ENCODE data around the gene SMCP. TPM values are rescaled to one million over a fixed set of nuclear protein-coding genes. Genes with fewer than 3 reads are reported as not detected.

Gene SMCP
- polyA plus RNA-seq (ENCODE audit: insufficient read length), result not detected

GRCh38 chr1:152878042-152878441 lies at the start of gene SMCP:
TSS of gene SMCP (plus strand) at chr1:152878322. CDS start at chr1:152884423, 6,101 bp downstream.
- DNase-seq, result no peak

GRCh38 chr1:152836870-152837269 lies 41.3 kb upstream of the SMCP start:
- DNase-seq, result no peak

- DNase-seq, result no peak
Observed at GRCh38 chr1:152842556-152842955, 35.6 kb upstream of the SMCP start, which contains the start of gene LCE6A. TSS of gene LCE6A (plus strand) at chr1:152842856. CDS start at chr1:152843521, 665 bp downstream.

GRCh38 chr1:152855661-152856060 lies 22.5 kb upstream of the SMCP start:
- no peak for DNase-seq

- no peak for DNase-seq
Observed at GRCh38 chr1:152858062-152858461, 20.1 kb upstream of the SMCP start.

- no peak for DNase-seq
Observed at GRCh38 chr1:152859696-152860095, 18.4 kb upstream of the SMCP start, which contains the start of gene LCE7A. TSS of gene LCE7A (plus strand) at chr1:152859996. CDS start at chr1:152860698, 702 bp downstream.

- DNase-seq, result no peak
Observed at GRCh38 chr1:152860129-152860528, 18.0 kb upstream of the SMCP start.

- DNase-seq, result no peak
Observed at GRCh38 chr1:152861374-152861773, 16.7 kb upstream of the SMCP start.

GRCh38 chr1:152864443-152864842 lies 13.7 kb upstream of the SMCP start:
- no peak for DNase-seq

GRCh38 chr1:152866321-152866720 lies 11.8 kb upstream of the SMCP start:
- DNase-seq, result no peak

- DNase-seq, result peak; percentile 46
Observed at GRCh38 chr1:152869808-152870419, 8.2 kb upstream of the SMCP start.

- DNase-seq, result peak; percentile 4
Observed at GRCh38 chr1:152870831-152871730, 7.0 kb upstream of the SMCP start.

GRCh38 chr1:152871731-152872126 lies 6.4 kb upstream of the SMCP start:
- DNase-seq, result no peak

- peak; percentile 4 for DNase-seq
Observed at GRCh38 chr1:152873495-152873894, 4.6 kb upstream of the SMCP start.

- DNase-seq, result no peak
Observed at GRCh38 chr1:152876827-152877226, 1.3 kb upstream of the SMCP start.

GRCh38 chr1:152879559-152880198 lies 1.6 kb downstream of the SMCP start:
- DNase-seq, result no peak

GRCh38 chr1:152880316-152880715 lies 2.2 kb downstream of the SMCP start:
- no peak for DNase-seq

GRCh38 chr1:152880907-152881306 lies 2.8 kb downstream of the SMCP start:
- no peak for DNase-seq

- no peak for DNase-seq
Observed at GRCh38 chr1:152884085-152884484, 6.0 kb downstream of the SMCP start.

GRCh38 chr1:152884506-152884905 lies 6.4 kb downstream of the SMCP start:
- DNase-seq, result no peak

GRCh38 chr1:152884966-152885624 lies 7.0 kb downstream of the SMCP start:
- no peak for DNase-seq

GRCh38 chr1:152886085-152886484 lies 8.0 kb downstream of the SMCP start:
- no peak for DNase-seq

All from hindlimb muscle (tissue), 1 donor.